Heart left ventricle (tissue), 16 donors: Measurements from ENCODE around the gene METTL22. TPM values are rescaled to one million over a fixed set of nuclear protein-coding genes. Genes with fewer than 3 reads are reported as not detected.

Source experiments
- ATAC-seq, 4 donors: fragments of 200-7000 bp; cut with Tn5 transposase; one replicate each; pipeline ENCODE4 v1.9.1; 2020 to 2022; ENCODE audit warnings: moderate library complexity in 4 of 4, mild to moderate bottlenecking in 3 of 4, moderate number of reproducible peaks in 1 of 4
- DNase-seq, 5 donors: peaks; one replicate each; pipeline ENCODE4 v3.0.0-alpha.2; 2020
- H3K27ac ChIP-seq, 12 donors: fragments of 200-600 bp; sonication (generic) in 4 of 12; one replicate each; pipeline versions ENCODE4 v1.5.0 to v1.8.0; 2016 to 2022; ENCODE audit warnings: mild to moderate bottlenecking in 2 of 12
- H3K27me3 ChIP-seq, 9 donors: fragments of 200-600 bp; sonication (generic) in 2 of 9; one replicate each; pipeline versions ENCODE4 v1.5.1 to v1.8.0; 2016 to 2022; ENCODE audit warnings: mild to moderate bottlenecking in 3 of 9
- H3K36me3 ChIP-seq, 9 donors: fragments of 200-600 bp; sonication (generic) in 2 of 9; one replicate each; pipeline versions ENCODE4 v1.5.0 to v1.8.0; 2018 to 2022; ENCODE audit warnings: mild to moderate bottlenecking in 2 of 9
- H3K4me1 ChIP-seq, 12 donors: fragments of 200-600 bp; sonication (generic) in 4 of 12; one replicate each; pipeline versions ENCODE4 v1.5.0 to v1.8.0; 2016 to 2022; ENCODE audit warnings: mild to moderate bottlenecking in 3 of 12
- H3K4me3 ChIP-seq, 12 donors: fragments of 200-600 bp; sonication (generic) in 4 of 12; one replicate each; pipeline versions ENCODE4 v1.5.0 to v1.8.0; 2017 to 2022; ENCODE audit warnings: mild to moderate bottlenecking in 9 of 12, moderate library complexity in 4 of 12
- H3K9me3 ChIP-seq, 12 donors: fragments of 200-600 bp; sonication (generic) in 4 of 12; one replicate each; pipeline versions ENCODE4 v1.5.0 to v1.8.0; 2016 to 2022; ENCODE audit warnings: mild to moderate bottlenecking in 1 of 12
- CTCF ChIP-seq, 12 donors: fragments of 200-600 bp; sonication (generic) in 4 of 12; IDR thresholded peaks; one replicate each; pipeline versions ENCODE4 v1.5.0 to v1.8.0; 2018 to 2022; ENCODE audit warnings: antibody characterized with exemption in 12 of 12, mild to moderate bottlenecking in 5 of 12
- POLR2A ChIP-seq, 2 donors: fragments of 450-650 bp; IDR thresholded peaks; one replicate each; pipeline ENCODE4 v1.6.1; 2017; ENCODE audit warnings: antibody characterized with exemption in 2 of 2, mild to moderate bottlenecking in 2 of 2, moderate library complexity in 2 of 2
- WGBS, 4 donors: extraction: QIAGEN DNeasy Blood & Tissue Kit in 2 of 4; methylation state at CpG; one replicate each; pipeline versions ENCODE4 v1.1.5 to v1.1.7; 2013 to 2018; 5-methylcytosine and 5-hydroxymethylcytosine counted together
- intact Hi-C, 10 donors: fragments of 100-400 bp; cut with DNase I; formaldehyde crosslinking; loops; one replicate each; pipeline versions ENCODE4 v1.11.1 to v1.14.2; 2022
- polyA plus RNA-seq, 2 donors: library from polyadenylated mRNA; stranded (reverse); fragments of 200-250 nt; gene quantifications; one replicate each; pipeline ENCODE4 v1.2.3, GENCODE V29; 2013
- total RNA-seq, 9 donors: library from RNA; depleted of rRNA in 2 of 9; stranded (reverse); fragments of >200 nt in 2 of 9; fragmentation: NEBNext Ultra II Directional in 3 of 9; extraction: Animal tissue kit (Norgen Biotek cat#: 25700) in 3 of 9; gene quantifications; one replicate each; pipeline versions ENCODE4 v1.1.0 to v1.2.4, GENCODE V29; 2016 to 2023
- donor health status: ischemic (EF 13 %, LVEDD 7.1; RV severe dilation, severe dysfunction).
- donor health status: healthy with polysubstance abuse.
- donor health status: DM: no; HTN: yes; CAD: no.
- donor health status: DM: no; HTN: no; CAD: no.
- donor health status: ischemic (EF 25% LVEDD 6.9; RV normal size, moderate dysfunction).
- donor health status: ischemic (EF 25% LVEDD 5.7; RV mildly dilated, moderate dysfunction).
- donor health status: healthy.
- donor health status: DM: yes; HTN: yes; CAD: no.
- donor health status: ischemic (EF 35%, LVEDD 5.7; RV mildly dilated, moderate dysfunction).
- donor health status: nonischemic (EF 11% LVEDD 7.7; RV severe dilation, severe dysfunction).
- donor health status: DM: yes; HTN: yes; CAD: no.
- donor health status: PGD.
- donor health status: ischemic (EF 29% LVEDD 5.4; RV normal size, mild dysfunction).
- donor health status: nonischemic (EF 23%, LVEDD 6.1; RV moderate dilation, normal function).

Gene METTL22
- total and polyA plus RNA-seq, 11 donors, result 15.3 to 80.3 (median 34.0) TPM

- peak overlapping the region in 1 of 12 donors; percentile 32 for H3K27ac ChIP-seq
- H3K27me3 ChIP-seq, result no peaks in the 10 kb centered on the region
- no peak for ATAC-seq
- H3K36me3 ChIP-seq, result peaks cover 3 to 93% (median 91%) of the 10 kb centered on the region in 9 donors
- intact Hi-C loops, result no loop called here
- no peak for DNase-seq
- no peak overlapping the region for H3K4me3 ChIP-seq
- TF ChIP-seq CTCF (IDR thresholded peaks at IDR 0.05) (no peak), POLR2A (IDR thresholded peaks at IDR 0.05) (no peak)
- WGBS, 4 donors, result 66 to 79% (median 73%) methylated on average over 9 of the region's 9 CpGs
- H3K9me3 ChIP-seq, result no peaks in the 10 kb centered on the region
- peaks cover 0 to 12% (median 0%) of the 10 kb centered on the region in 12 donors for H3K4me1 ChIP-seq
Observed at GRCh38 chr16:8641671-8642070, 20.2 kb downstream of the METTL22 start.

GRCh38 chr16:8642146-8642545, 20.6 kb downstream of the METTL22 start:
- 83 to 89% (median 86%) methylated on average over 16 of the region's 16 CpGs for WGBS, 4 donors
- intact Hi-C loops, result no loop called here

GRCh38 chr16:8644211-8645140, 23.0 kb downstream of the METTL22 start:
- H3K36me3 ChIP-seq, result peaks cover 3 to 89% (median 81%) of the 10 kb centered on the region in 9 donors
- peak overlapping the region in 1 of 12 donors; percentile 31 for H3K4me3 ChIP-seq
- H3K9me3 ChIP-seq, result no peaks in the 10 kb centered on the region
- no peaks in the 10 kb centered on the region for H3K27me3 ChIP-seq
- intact Hi-C loops, result no loop called here
- peaks cover 0 to 12% (median 0%) of the 10 kb centered on the region in 12 donors for H3K4me1 ChIP-seq
- H3K27ac ChIP-seq, result peak overlapping the region in 1 of 12 donors; percentile 86
- TF ChIP-seq CTCF (IDR thresholded peaks at IDR 0.05) (no peak), POLR2A (IDR thresholded peaks at IDR 0.05) (no peak)
- ATAC-seq (peak in 3 of 4 donors; percentile 58 to 74 (median 64)), DNase-seq (peak in 2 of 5 donors; percentile 34 to 55)
- 85 to 87% (median 86%) methylated on average over 29 of the region's 29 CpGs for WGBS, 4 donors

More at GRCh38 chr16:8642146-8642545, 20.6 kb downstream of the METTL22 start:
- no peak overlapping the region for H3K27ac ChIP-seq
- DNase-seq (no peak), ATAC-seq (no peak)
- H3K27me3 ChIP-seq, result no peaks in the 10 kb centered on the region
- H3K36me3 ChIP-seq, result peaks cover 3 to 93% (median 91%) of the 10 kb centered on the region in 9 donors
- TF ChIP-seq POLR2A (IDR thresholded peaks at IDR 0.05) (no peak), CTCF (IDR thresholded peaks at IDR 0.05) (no peak)
- H3K4me1 ChIP-seq, result peaks cover 0 to 12% (median 0%) of the 10 kb centered on the region in 12 donors
- no peaks in the 10 kb centered on the region for H3K9me3 ChIP-seq
- no peak overlapping the region for H3K4me3 ChIP-seq

DNA sequence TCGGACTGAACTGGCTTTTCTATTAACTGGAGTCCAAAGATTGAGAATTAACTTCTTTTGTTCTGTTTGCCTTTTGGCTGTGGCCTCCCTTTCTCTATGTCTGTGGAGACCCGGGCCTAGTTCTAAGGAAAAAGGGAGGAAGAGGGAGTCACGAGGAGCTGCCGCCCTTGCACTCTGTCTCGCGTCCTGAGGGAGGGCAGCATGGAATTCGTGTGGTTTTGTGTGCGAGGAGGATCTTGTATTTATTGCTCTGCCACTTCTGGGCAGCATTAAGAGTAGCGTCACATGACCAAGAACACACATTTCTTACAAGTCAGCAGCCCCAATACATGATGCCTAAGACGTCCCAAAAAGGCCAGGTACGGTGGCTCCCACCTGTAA, 23.6 kb downstream of the METTL22 start:
- ATAC-seq (no peak), DNase-seq (no peak)
- Histone ChIP-seq H3K27me3 (no peaks in the 10 kb centered on the region), H3K4me1 (peaks cover 0 to 12% (median 0%) of the 10 kb centered on the region in 12 donors), H3K27ac (peak overlapping the region in 1 of 12 donors; percentile 86), H3K36me3 (peaks cover 3 to 83% (median 75%) of the 10 kb centered on the region in 9 donors), H3K4me3 (peak overlapping the region in 1 of 12 donors; percentile 31), H3K9me3 (no peaks in the 10 kb centered on the region)
- intact Hi-C loops, result no loop called here
- 75 to 82% (median 81%) methylated on average over 11 of the region's 11 CpGs for WGBS, 4 donors
- TF ChIP-seq CTCF (IDR thresholded peaks at IDR 0.05) (no peak), POLR2A (IDR thresholded peaks at IDR 0.05) (no peak)
